AG10803 (cell line): ENCODE measurements around the gene MASP1.

ENCODE experiments used
- DNase-seq: peaks from one replicate; pipeline ENCODE4 v3.0.0; 2010; ENCODE audit warnings: low read depth
- H3K4me3 ChIP-seq: 2 replicates; pipeline ENCODE4 v1.5.1; 2011; ENCODE audit warnings: mild to moderate bottlenecking, low read length, control low read depth
- CTCF ChIP-seq: conservative IDR thresholded peaks from 2 replicates; pipeline ENCODE4 v1.5.1; 2011; ENCODE audit warnings: mild to moderate bottlenecking, low read length, control low read depth, inconsistent platforms

The MASP1 gene

GRCh38 chr3:187230011-187230410, 61.5 kb downstream of the MASP1 start:
- no peak for TF ChIP-seq CTCF
- H3K4me3 ChIP-seq: no peak overlapping the region
- DNase-seq: peak; percentile 35

- no peak for DNase-seq
- no peak overlapping the region for H3K4me3 ChIP-seq
- TF ChIP-seq CTCF: no peak
These were observed 62.8 kb downstream of the MASP1 start for GRCh38 chr3:187228740-187229139.

- TF ChIP-seq CTCF: no peak
- peak; percentile 81 for DNase-seq
- H3K4me3 ChIP-seq: no peak overlapping the region
These were observed 63.8 kb downstream of the MASP1 start for GRCh38 chr3:187227658-187228258.

- H3K4me3 ChIP-seq: no peak overlapping the region
- TF ChIP-seq CTCF: no peak
- no peak for DNase-seq
These were observed 67.7 kb downstream of the MASP1 start for GRCh38 chr3:187223799-187224198.

GRCh38 chr3:187222801-187223200, 68.7 kb downstream of the MASP1 start:
- no peak for DNase-seq
- no peak for TF ChIP-seq CTCF
- no peak overlapping the region for H3K4me3 ChIP-seq

GRCh38 chr3:187215460-187215859, 76.1 kb downstream of the MASP1 start:
- TF ChIP-seq CTCF: no peak
- H3K4me3 ChIP-seq: no peak overlapping the region

GRCh38 chr3:187213616-187214015, 77.9 kb downstream of the MASP1 start:
- H3K4me3 ChIP-seq: no peak overlapping the region
- no peak for TF ChIP-seq CTCF
- DNase-seq: no peak

More at GRCh38 chr3:187215460-187215859, 76.1 kb downstream of the MASP1 start:
- no peak for DNase-seq
